Measurements from ENCODE around the gene SMCP.

- TF ChIP-seq CTCF (IDR thresholded peaks at IDR 0.05; ENCODE audit: low read depth, low read length) (no peak), EZH2phosphoT487 (IDR thresholded peaks at IDR 0.05; ENCODE audit: low read depth) (no peak)
Measured at GRCh38 chr1:152912471-152912870, 34.3 kb downstream of the SMCP start.
